Measurements from ENCODE around the gene RNGTT.

- no peak for TF ChIP-seq BCL11A (IDR thresholded peaks at IDR 0.05; ENCODE audit: low read depth, low read length)
- TF ChIP-seq MXI1 (IDR thresholded peaks at IDR 0.05; ENCODE audit: low read depth, low read length): no peak
Observed at GRCh38 chr6:88749849-88750248, 213.6 kb downstream of the RNGTT start.
